Activated CD4-positive, alpha-beta memory T cell treated with anti-CD3 and anti-CD28 coated beads for 36 hours (primary cell): ENCODE results near the gene VMAC. TPM values are rescaled to one million over a fixed set of nuclear protein-coding genes. Genes with fewer than 3 reads are reported as not detected.

ENCODE experiments used
- CTCF ChIA-PET: fragments of 350-600 bp; sonication (Branson Sonifier 250); formaldehyde crosslinking; loops from one replicate; lab custom pipeline; 2021; ENCODE audit warnings: antibody characterized with exemption, inconsistent platforms; lab: Charles Lee
- POLR2A ChIA-PET: fragments of 350-600 bp; sonication (Branson Sonifier 250); formaldehyde crosslinking; loops from one replicate; lab custom pipeline; 2021; ENCODE audit warnings: antibody characterized with exemption; lab: Charles Lee
- DNase-seq: peaks from one replicate; pipeline ENCODE4 v3.0.0-alpha.2; 2020
- H3K27ac Mint-ChIP-seq: one replicate; pipeline ENCODE4 v1.8.0; 2021; ENCODE audit warnings: mixed read lengths
- H3K27me3 Mint-ChIP-seq: one replicate; pipeline ENCODE4 v1.8.0; 2021; ENCODE audit warnings: mixed read lengths
- H3K36me3 Mint-ChIP-seq: one replicate; pipeline ENCODE4 v1.8.0; 2021; ENCODE audit warnings: mixed read lengths
- H3K4me1 Mint-ChIP-seq: one replicate; pipeline ENCODE4 v1.8.0; 2021; ENCODE audit warnings: low read depth, mixed read lengths
- H3K4me3 Mint-ChIP-seq: one replicate; pipeline ENCODE4 v1.8.0; 2021; ENCODE audit warnings: mild to moderate bottlenecking, mixed read lengths
- H3K9me3 Mint-ChIP-seq: one replicate; pipeline ENCODE4 v1.8.0; 2021; ENCODE audit warnings: mixed read lengths
- intact Hi-C: fragments of 100-400 bp; cut with micrococcal nuclease; formaldehyde crosslinking; loops from one replicate; pipeline ENCODE4 v1.15.1; 2023
- total RNA-seq, 2 experiments: library from RNA; stranded (reverse); gene quantifications; one replicate each; pipeline ENCODE4 v1.2.3, GENCODE V29; 2021

Gene VMAC
- total RNA-seq, 2 experiments from 2014 or later: 2.9 to 3.3 TPM

DNA sequence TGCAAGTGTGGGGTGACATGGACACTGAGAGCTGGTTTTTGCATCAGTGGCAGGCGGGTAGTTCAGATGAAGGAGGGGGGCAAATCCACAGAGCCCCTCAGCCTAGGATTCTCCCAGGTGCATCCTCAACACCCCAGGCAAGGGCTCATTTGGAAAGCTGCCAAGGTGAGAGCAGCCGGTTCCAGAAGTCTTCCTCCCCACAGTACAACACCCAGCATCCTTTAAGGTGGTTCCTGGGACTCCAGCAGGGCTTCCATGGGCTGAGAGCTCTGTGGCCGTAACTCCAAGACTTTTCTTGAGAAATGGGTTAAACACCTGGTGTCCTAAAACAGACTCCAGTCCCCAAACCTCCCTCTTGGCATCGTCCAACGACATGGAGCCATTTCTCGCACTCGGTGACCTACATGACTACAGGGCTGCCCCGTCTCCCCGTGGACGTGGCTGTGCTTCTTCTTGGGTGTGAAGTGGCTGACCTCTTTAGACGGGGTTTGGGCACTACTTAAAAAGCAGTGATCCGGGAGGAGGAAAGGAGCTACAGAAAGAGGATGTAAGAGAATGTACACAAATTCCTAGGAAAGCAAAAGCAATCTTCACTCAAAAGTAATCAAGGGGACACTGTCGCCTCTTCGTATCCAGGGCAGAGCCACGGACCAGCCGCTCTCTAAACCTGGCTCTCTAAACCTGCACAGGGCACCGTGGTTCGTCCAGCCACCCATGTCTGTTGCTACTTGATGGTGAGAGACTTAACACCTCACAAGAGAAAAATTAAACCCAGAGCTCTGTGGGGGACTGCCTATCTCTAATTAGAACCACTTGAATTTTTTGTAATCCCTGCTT, 47.7 kb downstream of the VMAC start:
- peaks cover 23% of the 10 kb centered on the region for H3K36me3 Mint-ChIP-seq

GRCh38 chr19:5953030-5953589, 48.4 kb downstream of the VMAC start:
- Mint-ChIP-seq H3K27ac (peak overlapping the region; percentile 95), H3K36me3 (peaks cover 20% of the 10 kb centered on the region), H3K27me3 (no peaks in the 10 kb centered on the region), H3K9me3 (no peaks in the 10 kb centered on the region), H3K4me3 (peak overlapping the region; percentile 64), H3K4me1 (peaks cover 93% of the 10 kb centered on the region)
- POLR2A ChIA-PET: interaction anchor here (1.1 to 2.1 kb wide), 3 partner anchors 9 to 50 kb away, joined by 4 to 6 read pairs (median 5); partner anchors contain the start of genes NDUFA11 and RANBP3
- DNase-seq: peak; percentile 28
- CTCF ChIA-PET: interaction anchor here (0.8 to 3.2 kb wide), 5 partner anchors 9 to 172 kb away, joined by 3 to 29 read pairs (median 3); no protein-coding TSS in a partner anchor
- intact Hi-C loops: loop anchor here (1.0 to 10.0 kb wide), 6 partner anchors 9 to 268 kb away; partner anchors contain the start of genes HSD11B1L, MICOS13, RANBP3 and VMAC

More for the DNA sequence above, 47.7 kb downstream of the VMAC start:
- peaks cover 93% of the 10 kb centered on the region for H3K4me1 Mint-ChIP-seq
- intact Hi-C loops: loop anchor here (1.0 to 10.0 kb wide), 6 partner anchors 10 to 268 kb away; partner anchors contain the start of genes HSD11B1L, MICOS13, RANBP3 and VMAC
- ChIA-PET CTCF (interaction anchor here (0.8 to 3.2 kb wide), 7 partner anchors 10 to 173 kb away, joined by 3 to 29 read pairs (median 3); partner anchors contain the start of gene NRTN), POLR2A (interaction anchor here (2.0 to 2.1 kb wide), 2 partner anchors 9 to 50 kb away, joined by 4 to 6 read pairs; partner anchors contain the start of gene NDUFA11)
- H3K4me3 Mint-ChIP-seq: no peak overlapping the region
- H3K9me3 Mint-ChIP-seq: no peaks in the 10 kb centered on the region
- H3K27ac Mint-ChIP-seq: peak overlapping the region; percentile 95
- no peaks in the 10 kb centered on the region for H3K27me3 Mint-ChIP-seq
- no peak for DNase-seq

GRCh38 chr19:5953680-5954213, 49.1 kb downstream of the VMAC start:
- peak overlapping the region; percentile 95 for H3K27ac Mint-ChIP-seq
- H3K9me3 Mint-ChIP-seq: no peaks in the 10 kb centered on the region
- peaks cover 91% of the 10 kb centered on the region for H3K4me1 Mint-ChIP-seq
- peak; percentile 64 for DNase-seq
- ChIA-PET POLR2A (interaction anchor here (1.1 to 2.1 kb wide), 3 partner anchors 8 to 51 kb away, joined by 4 to 6 read pairs (median 5); partner anchors contain the start of genes NDUFA11 and RANBP3), CTCF (interaction anchor here (0.8 to 5.2 kb wide), 4 partner anchors 9 to 31 kb away, joined by 3 to 37 read pairs (median 4); no protein-coding TSS in a partner anchor)
- H3K27me3 Mint-ChIP-seq: no peaks in the 10 kb centered on the region
- intact Hi-C loops: loop anchor here (1.0 to 10.0 kb wide), 6 partner anchors 9 to 269 kb away; partner anchors contain the start of genes HSD11B1L, MICOS13, RANBP3 and VMAC
- H3K4me3 Mint-ChIP-seq: peak overlapping the region; percentile 64
- peaks cover 16% of the 10 kb centered on the region for H3K36me3 Mint-ChIP-seq

- peaks cover 91% of the 10 kb centered on the region for H3K4me1 Mint-ChIP-seq
- intact Hi-C loops: loop anchor here (5.0 to 10.0 kb wide), 2 partner anchors 127 to 269 kb away; partner anchors contain the start of genes HSD11B1L and MICOS13
- peak overlapping the region; percentile 95 for H3K27ac Mint-ChIP-seq
Observed at GRCh38 chr19:5954293-5954692, 49.6 kb downstream of the VMAC start.

DNA sequence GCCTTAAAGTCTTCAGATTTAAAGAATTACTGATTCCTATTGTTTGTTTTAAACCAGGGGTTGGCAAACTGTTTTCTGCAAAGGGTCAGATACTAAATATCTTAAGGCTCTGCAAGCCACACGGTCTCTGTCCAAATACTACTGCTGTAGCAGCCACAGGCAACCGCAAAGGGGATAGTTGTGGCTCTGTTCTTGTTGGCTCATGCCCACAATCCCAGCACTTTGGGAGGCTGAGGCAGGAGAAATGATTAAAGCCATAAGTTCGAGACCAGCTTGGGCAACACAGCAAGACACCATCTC, 50.9 kb downstream of the VMAC start:
- Mint-ChIP-seq H3K27me3 (no peaks in the 10 kb centered on the region), H3K4me1 (peaks cover 91% of the 10 kb centered on the region), H3K4me3 (no peak overlapping the region), H3K27ac (peak overlapping the region; percentile 36), H3K36me3 (peaks cover 16% of the 10 kb centered on the region), H3K9me3 (no peaks in the 10 kb centered on the region)
- CTCF ChIA-PET: interaction anchor here (1.9 to 5.2 kb wide), 2 partner anchors 12 to 14 kb away, joined by 7 to 37 read pairs; no protein-coding TSS in a partner anchor
- no peak for DNase-seq
- intact Hi-C loops: loop anchor here (10.0 kb wide), 1 partner anchor 271 kb away; the partner anchor contains the start of genes HSD11B1L and MICOS13
- POLR2A ChIA-PET: no interaction called here

More at GRCh38 chr19:5954293-5954692, 49.6 kb downstream of the VMAC start:
- Mint-ChIP-seq H3K9me3 (no peaks in the 10 kb centered on the region), H3K4me3 (peak overlapping the region; percentile 64), H3K27me3 (no peaks in the 10 kb centered on the region), H3K36me3 (peaks cover 16% of the 10 kb centered on the region)
- POLR2A ChIA-PET: interaction anchor here (1.1 to 2.0 kb wide), 2 partner anchors 24 to 51 kb away, joined by 4 to 5 read pairs; partner anchors contain the start of genes NDUFA11 and RANBP3
- CTCF ChIA-PET: interaction anchor here (1.1 to 5.2 kb wide), 2 partner anchors 13 to 30 kb away, joined by 3 to 37 read pairs; no protein-coding TSS in a partner anchor
- DNase-seq: no peak

- H3K4me1 Mint-ChIP-seq: peaks cover 91% of the 10 kb centered on the region
- POLR2A ChIA-PET: no interaction called here
- DNase-seq: no peak
- CTCF ChIA-PET: interaction anchor here (1.9 to 5.2 kb wide), 2 partner anchors 11 to 14 kb away, joined by 7 to 37 read pairs; no protein-coding TSS in a partner anchor
- peaks cover 10% of the 10 kb centered on the region for H3K36me3 Mint-ChIP-seq
- peak overlapping the region; percentile 46 for H3K27ac Mint-ChIP-seq
- H3K27me3 Mint-ChIP-seq: no peaks in the 10 kb centered on the region
- H3K4me3 Mint-ChIP-seq: no peak overlapping the region
- intact Hi-C loops: loop anchor here (10.0 kb wide), 1 partner anchor 272 kb away; the partner anchor contains the start of genes HSD11B1L and MICOS13
- no peaks in the 10 kb centered on the region for H3K9me3 Mint-ChIP-seq
Observed at GRCh38 chr19:5956323-5956722, 51.7 kb downstream of the VMAC start.

GRCh38 chr19:5956728-5957127, 52.1 kb downstream of the VMAC start:
- ChIA-PET CTCF (interaction anchor here (1.9 to 5.2 kb wide), 2 partner anchors 11 to 13 kb away, joined by 7 to 37 read pairs; no protein-coding TSS in a partner anchor), POLR2A (no interaction called here)
- H3K36me3 Mint-ChIP-seq: peaks cover 7% of the 10 kb centered on the region
- peak overlapping the region; percentile 46 for H3K27ac Mint-ChIP-seq
- peaks cover 91% of the 10 kb centered on the region for H3K4me1 Mint-ChIP-seq
- DNase-seq: no peak
- H3K4me3 Mint-ChIP-seq: no peak overlapping the region
- H3K27me3 Mint-ChIP-seq: no peaks in the 10 kb centered on the region
- no peaks in the 10 kb centered on the region for H3K9me3 Mint-ChIP-seq
- intact Hi-C loops: loop anchor here (10.0 kb wide), 1 partner anchor 272 kb away; the partner anchor contains the start of genes HSD11B1L and MICOS13

GRCh38 chr19:5957170-5957569, 52.5 kb downstream of the VMAC start:
- H3K27me3 Mint-ChIP-seq: no peaks in the 10 kb centered on the region
- H3K9me3 Mint-ChIP-seq: no peaks in the 10 kb centered on the region
- CTCF ChIA-PET: interaction anchor here (0.9 to 5.2 kb wide), 3 partner anchors 10 to 267 kb away, joined by 4 to 37 read pairs (median 7); partner anchors contain the start of gene RPL36
- intact Hi-C loops: loop anchor here (10.0 kb wide), 1 partner anchor 272 kb away; the partner anchor contains the start of genes HSD11B1L and MICOS13
- H3K36me3 Mint-ChIP-seq: peaks cover 7% of the 10 kb centered on the region
- peaks cover 91% of the 10 kb centered on the region for H3K4me1 Mint-ChIP-seq
- POLR2A ChIA-PET: no interaction called here
- peak overlapping the region; percentile 57 for H3K27ac Mint-ChIP-seq
- no peak for DNase-seq
- no peak overlapping the region for H3K4me3 Mint-ChIP-seq

GRCh38 chr19:5958074-5958850, 53.6 kb downstream of the VMAC start:
- Mint-ChIP-seq H3K36me3 (peaks cover 7% of the 10 kb centered on the region), H3K9me3 (no peaks in the 10 kb centered on the region), H3K27ac (peak overlapping the region; percentile 19), H3K4me3 (no peak overlapping the region), H3K27me3 (no peaks in the 10 kb centered on the region), H3K4me1 (peaks cover 91% of the 10 kb centered on the region)
- DNase-seq: no peak
- POLR2A ChIA-PET: no interaction called here
- intact Hi-C loops: loop anchor here (10.0 kb wide), 1 partner anchor 273 kb away; the partner anchor contains the start of genes HSD11B1L and MICOS13
- CTCF ChIA-PET: interaction anchor here (0.9 to 5.2 kb wide), 2 partner anchors 9 to 268 kb away, joined by 4 to 37 read pairs; partner anchors contain the start of gene RPL36

- peak overlapping the region; percentile 98 for H3K27ac Mint-ChIP-seq
- peaks cover 7% of the 10 kb centered on the region for H3K36me3 Mint-ChIP-seq
- H3K9me3 Mint-ChIP-seq: no peaks in the 10 kb centered on the region
- POLR2A ChIA-PET: no interaction called here
- no peak overlapping the region for H3K4me3 Mint-ChIP-seq
- intact Hi-C loops: loop anchor here (10.0 kb wide), 1 partner anchor 274 kb away; the partner anchor contains the start of genes HSD11B1L and MICOS13
- H3K4me1 Mint-ChIP-seq: peaks cover 91% of the 10 kb centered on the region
- no peaks in the 10 kb centered on the region for H3K27me3 Mint-ChIP-seq
- CTCF ChIA-PET: interaction anchor here (5.2 kb wide), 1 partner anchor 9 kb away, joined by 37 read pairs; no protein-coding TSS in a partner anchor
- no peak for DNase-seq
Observed at GRCh38 chr19:5958851-5959122, 54.1 kb downstream of the VMAC start.
